AG04450 (cell line): ENCODE measurements around the gene RIPK3. TPM values are rescaled to one million over a fixed set of nuclear protein-coding genes. Genes with fewer than 3 reads are reported as not detected.

Experiments
- CTCF ChIA-PET: fragments of 300-600, 350-600 bp; formaldehyde crosslinking; extraction: SDS; loops from one replicate; lab custom pipeline; 2022; ENCODE audit warnings: antibody characterized with exemption, inconsistent platforms; lab: Charles Lee
- POLR2A ChIA-PET: fragments of 350-600 bp; formaldehyde crosslinking; extraction: SDS; loops from one replicate; lab custom pipeline; 2021; ENCODE audit warnings: antibody characterized with exemption, inconsistent platforms; lab: Yijun Ruan, JAX
- DNase-seq: peaks from one replicate; pipeline ENCODE4 v3.0.0-alpha.2; 2011; ENCODE audit warnings: low read depth, low spot score
- H3K27ac ChIP-seq: one replicate; pipeline ENCODE4 v1.5.1; 2012; ENCODE audit warnings: low read depth, low read length, control low read depth
- H3K27me3 ChIP-seq: one replicate; pipeline ENCODE4 v1.6.0; 2012; ENCODE audit warnings: low read length; ENCODE audit not compliant: control insufficient read depth, insufficient read depth
- H3K4me3 ChIP-seq: 2 replicates; pipeline ENCODE4 v1.5.1; 2011; ENCODE audit warnings: mild to moderate bottlenecking, low read depth, low read length, control low read depth
- H3K9me3 ChIP-seq: 2 replicates; pipeline ENCODE4 v1.5.1; 2012; ENCODE audit warnings: low read length; ENCODE audit not compliant: control insufficient read depth, insufficient read depth
- polyA plus RNA-seq: library from polyadenylated mRNA; depleted of rRNA; stranded (reverse); fragments of >200 nt; gene quantifications from 2 replicates; pipeline ENCODE4 v1.2.3, GENCODE V29; 2011
- TF ChIP-seq, protein P1 (sequence below): IDR thresholded peaks from 2 replicates; pipeline ENCODE4 v1.5.1; 2011; ENCODE audit warnings: low read depth, low read length, control low read depth, inconsistent platforms

The RIPK3 gene
- polyA plus RNA-seq, 1 experiment: not detected

DNA sequence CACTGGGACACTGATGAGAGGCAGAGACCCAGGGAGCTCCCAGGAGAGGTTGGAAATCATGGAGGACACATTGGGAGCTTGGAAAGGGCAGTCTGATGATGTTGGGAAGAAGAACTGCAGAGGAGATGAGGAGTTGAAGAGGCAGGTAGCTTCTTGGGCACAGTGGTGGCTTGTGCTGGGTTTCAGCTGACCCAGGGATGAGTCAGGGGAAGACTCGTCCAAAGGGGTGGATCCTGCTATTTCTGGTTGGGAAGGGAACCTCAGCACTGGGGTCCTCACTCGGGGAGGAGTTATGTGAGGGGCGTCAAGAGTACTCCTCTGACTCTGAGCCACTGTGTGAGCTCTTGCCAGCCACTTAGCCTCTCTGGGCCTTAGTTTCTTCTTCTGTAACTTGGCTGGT, 16.4 kb downstream of the RIPK3 start:
- no peak for DNase-seq
- Histone ChIP-seq H3K9me3 (no peaks in the 10 kb centered on the region), H3K27me3 (peaks cover 39% of the 10 kb centered on the region), H3K4me3 (no peak overlapping the region), H3K27ac (no peak overlapping the region)
- ChIA-PET CTCF (interaction anchor here (2.5 to 21.9 kb wide), 3 partner anchors 10 to 110 kb away, joined by 18 to 712 read pairs (median 38); partner anchors contain the start of genes CBLN3, CIDEB, KHNYN and LTB4R2), POLR2A (no interaction called here)
- TF ChIP-seq, protein P1, sequence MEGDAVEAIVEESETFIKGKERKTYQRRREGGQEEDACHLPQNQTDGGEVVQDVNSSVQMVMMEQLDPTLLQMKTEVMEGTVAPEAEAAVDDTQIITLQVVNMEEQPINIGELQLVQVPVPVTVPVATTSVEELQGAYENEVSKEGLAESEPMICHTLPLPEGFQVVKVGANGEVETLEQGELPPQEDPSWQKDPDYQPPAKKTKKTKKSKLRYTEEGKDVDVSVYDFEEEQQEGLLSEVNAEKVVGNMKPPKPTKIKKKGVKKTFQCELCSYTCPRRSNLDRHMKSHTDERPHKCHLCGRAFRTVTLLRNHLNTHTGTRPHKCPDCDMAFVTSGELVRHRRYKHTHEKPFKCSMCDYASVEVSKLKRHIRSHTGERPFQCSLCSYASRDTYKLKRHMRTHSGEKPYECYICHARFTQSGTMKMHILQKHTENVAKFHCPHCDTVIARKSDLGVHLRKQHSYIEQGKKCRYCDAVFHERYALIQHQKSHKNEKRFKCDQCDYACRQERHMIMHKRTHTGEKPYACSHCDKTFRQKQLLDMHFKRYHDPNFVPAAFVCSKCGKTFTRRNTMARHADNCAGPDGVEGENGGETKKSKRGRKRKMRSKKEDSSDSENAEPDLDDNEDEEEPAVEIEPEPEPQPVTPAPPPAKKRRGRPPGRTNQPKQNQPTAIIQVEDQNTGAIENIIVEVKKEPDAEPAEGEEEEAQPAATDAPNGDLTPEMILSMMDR: no peak

DNA sequence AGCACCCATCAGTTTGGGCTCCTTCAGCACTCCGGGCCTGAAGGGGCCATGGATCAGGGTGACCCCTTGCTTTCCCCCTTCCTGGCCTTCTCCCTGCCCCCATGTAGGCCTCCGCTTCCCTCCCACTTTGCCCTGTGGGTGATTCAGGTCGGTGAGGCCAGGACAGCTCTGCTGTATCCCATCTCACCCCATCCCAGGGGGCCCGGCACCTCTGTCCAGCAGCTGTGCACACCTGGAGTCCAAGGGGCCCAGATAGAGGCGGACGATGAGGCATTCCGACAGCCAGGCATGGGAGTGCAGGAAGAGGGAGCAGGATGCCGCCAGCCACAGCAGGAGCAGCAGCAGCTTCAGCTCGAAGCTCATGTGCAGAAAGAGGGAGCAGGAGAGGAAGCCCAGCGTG, 17.1 kb downstream of the RIPK3 start:
- Histone ChIP-seq H3K9me3 (no peaks in the 10 kb centered on the region), H3K27me3 (peaks cover 41% of the 10 kb centered on the region), H3K27ac (no peak overlapping the region), H3K4me3 (no peak overlapping the region)
- no peak for DNase-seq
- TF ChIP-seq, protein P1: no peak
- CTCF ChIA-PET: interaction anchor here (0.6 to 21.9 kb wide), 4 partner anchors 11 to 170 kb away, joined by 3 to 712 read pairs (median 28); partner anchors contain the start of genes CBLN3, CIDEB, KHNYN and LTB4R2
- POLR2A ChIA-PET: interaction anchor here (1.1 kb wide), 1 partner anchor 23 kb away, joined by 3 read pairs; the partner anchor contains the start of gene NOP9

DNA sequence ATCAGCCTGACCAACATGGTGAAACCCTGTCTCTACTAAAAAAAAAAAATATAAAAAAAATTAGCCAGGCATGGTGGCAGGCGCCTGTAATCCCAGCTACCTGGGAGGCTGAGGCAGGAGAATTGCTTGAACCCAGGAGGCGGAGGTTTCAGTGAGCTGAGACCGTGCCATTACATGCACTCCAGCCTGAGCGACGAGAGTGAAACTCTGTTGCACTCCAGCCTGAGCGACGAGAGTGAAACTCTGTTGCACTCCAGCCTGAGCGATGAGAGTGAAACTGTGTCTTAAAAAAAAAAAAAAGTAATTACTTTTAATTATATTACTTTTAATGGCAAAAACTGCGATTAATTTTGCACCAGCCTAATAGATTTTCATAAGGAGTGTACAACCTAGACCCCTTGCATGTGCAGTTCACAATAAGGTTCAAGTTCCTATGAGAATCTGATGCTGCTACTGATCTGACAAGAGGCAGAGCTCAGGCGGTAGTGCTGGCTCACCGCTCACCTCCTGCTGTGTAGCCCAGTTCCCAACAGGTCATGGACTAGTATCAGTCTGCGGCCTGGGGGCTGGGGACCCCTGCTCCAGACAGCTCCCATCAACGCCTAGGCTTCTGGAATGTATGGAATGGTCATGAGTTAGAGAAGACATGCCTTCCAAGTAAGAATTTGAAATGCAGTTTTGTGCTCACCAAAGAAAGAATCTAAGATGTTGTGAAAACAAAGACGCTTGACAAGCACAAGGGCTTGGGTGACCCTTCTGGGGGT, 18.4 kb downstream of the RIPK3 start:
- H3K27me3 ChIP-seq: peaks cover 36% of the 10 kb centered on the region
- H3K4me3 ChIP-seq: no peak overlapping the region
- DNase-seq: no peak
- TF ChIP-seq, protein P1: no peak
- ChIA-PET POLR2A (interaction anchor here (1.1 kb wide), 1 partner anchor 21 kb away, joined by 3 read pairs; the partner anchor contains the start of gene NOP9), CTCF (interaction anchor here (1.2 to 21.9 kb wide), 5 partner anchors 12 to 112 kb away, joined by 4 to 712 read pairs (median 18); partner anchors contain the start of genes CBLN3, CIDEB, KHNYN and LTB4R2)
- no peak overlapping the region for H3K27ac ChIP-seq
- H3K9me3 ChIP-seq: no peaks in the 10 kb centered on the region; the same call in 1 of the 2 replicates

DNA sequence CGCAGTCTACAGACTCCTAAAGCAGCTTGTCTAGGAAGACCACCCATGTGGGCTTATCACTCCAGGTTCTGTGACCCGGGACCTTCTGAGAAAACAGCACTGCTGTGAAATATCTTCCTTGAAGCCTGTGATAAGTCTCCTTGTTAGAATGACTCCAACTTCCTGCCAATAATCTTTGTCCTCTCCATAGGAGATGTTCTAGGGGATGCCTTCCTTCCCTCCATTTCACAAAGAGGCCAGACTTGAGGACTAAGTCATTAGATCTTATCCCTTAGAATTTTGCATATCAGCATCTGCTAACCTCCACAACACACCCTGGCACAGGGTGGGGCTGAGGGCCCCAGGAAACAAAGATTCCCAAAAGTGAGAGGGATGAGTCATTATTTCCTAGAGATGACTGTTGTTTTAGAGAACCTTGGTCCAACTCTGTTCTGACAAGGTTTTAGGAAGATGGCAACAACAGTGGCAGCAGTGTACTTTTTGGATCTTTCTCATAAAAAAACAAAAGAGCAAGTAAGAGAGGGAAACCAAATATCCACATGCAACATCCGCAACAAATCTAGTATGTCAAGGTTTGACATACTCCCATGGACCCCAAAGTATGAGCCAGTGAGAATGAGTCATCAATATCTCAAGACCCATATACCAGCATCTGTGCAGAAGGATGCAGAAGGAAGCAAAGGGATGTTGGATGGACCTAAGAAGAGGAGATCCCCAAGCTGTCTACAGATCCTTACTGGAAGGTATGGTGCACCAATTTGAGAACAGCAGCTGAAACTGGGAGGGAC, 22.5 kb downstream of the RIPK3 start:
- no peak overlapping the region for H3K4me3 ChIP-seq
- no peak for DNase-seq
- CTCF ChIA-PET: interaction anchor here (0.6 to 2.3 kb wide), 5 partner anchors 9 to 114 kb away, joined by 5 to 21 read pairs (median 10); partner anchors contain the start of genes CIDEB and LTB4R2
- H3K9me3 ChIP-seq: peaks cover 6% of the 10 kb centered on the region; the same call in 1 of the 2 replicates
- peaks cover 19% of the 10 kb centered on the region for H3K27me3 ChIP-seq
- TF ChIP-seq, protein P1: no peak
- POLR2A ChIA-PET: interaction anchor here (0.6 kb wide), 1 partner anchor 505 kb away, joined by 4 read pairs; no protein-coding TSS in a partner anchor
- no peak overlapping the region for H3K27ac ChIP-seq
